ENCODE results near the gene LSR. TPM values are rescaled to one million over a fixed set of nuclear protein-coding genes. Genes with fewer than 3 reads are reported as not detected.
"Not testable (repeated sequence)": the region's sequence is repeated elsewhere in the genome, so short reads cannot be mapped to it uniquely, and the experiment has no call there.

The LSR gene
- total RNA-seq, 4 donors from 2014 or later, result 5.1 to 19.2 (median 10.8) TPM

DNA sequence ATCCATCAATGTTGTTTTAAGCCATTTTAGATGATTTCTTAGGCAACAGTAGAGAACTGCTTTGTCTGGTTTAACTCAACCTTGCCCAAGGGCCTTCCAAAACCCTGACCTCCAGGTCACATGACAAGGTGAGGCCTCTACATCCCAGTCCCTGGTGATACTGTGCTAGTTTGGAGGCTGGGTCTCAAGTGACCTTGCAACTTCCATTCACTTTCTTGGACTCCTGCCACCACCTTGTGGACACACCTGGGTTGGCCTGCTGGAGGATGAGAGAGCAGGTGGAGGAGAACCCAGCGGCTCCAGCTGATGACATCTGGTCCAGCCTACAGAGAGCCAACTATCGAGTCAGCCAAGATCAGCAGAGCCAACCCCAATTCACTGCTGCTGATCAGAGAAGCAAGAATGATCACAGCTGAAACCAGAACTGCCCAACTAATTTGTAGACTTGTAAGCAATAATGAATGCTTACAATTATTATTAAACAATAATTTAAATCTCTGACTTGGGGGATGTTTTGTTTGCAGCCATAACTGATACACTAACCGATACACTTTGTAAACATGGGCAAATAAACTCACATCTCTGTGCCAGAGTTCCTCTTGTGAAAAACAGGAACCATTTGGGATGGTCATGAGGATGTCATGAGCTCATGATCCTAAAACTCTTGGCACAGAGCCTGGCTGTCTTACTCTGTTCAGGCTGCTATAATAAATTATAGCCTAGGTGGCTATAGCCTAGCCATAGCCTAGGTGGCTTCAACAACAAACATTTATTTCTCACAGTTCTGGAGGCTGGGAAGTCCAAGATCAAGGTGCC lies 31.8 kb upstream of the LSR start:
- Histone ChIP-seq H3K4me3 (no peak overlapping the region), H3K4me1 (peaks cover 22 to 25% (median 22%) of the 10 kb centered on the region in 4 donors), H3K27ac (replicated peaks in 1 of 4) (no peak overlapping the region), H3K9me3 (peaks cover 0 to 8% (median 2%) of the 10 kb centered on the region in 4 donors), H3K36me3 (no peaks in the 10 kb centered on the region), H3K27me3 (no peaks in the 10 kb centered on the region)
- WGBS, result 86% methylated on average over 2 of the region's 3 CpGs
- no peak for DNase-seq (ENCODE audit: extremely low spot score)
- TF ChIP-seq POLR2AphosphoS5 (IDR thresholded peaks at IDR 0.05), result no peak
- TF ChIP-seq EP300 (IDR thresholded peaks at IDR 0.05), result no peak
- TF ChIP-seq, protein P1, sequence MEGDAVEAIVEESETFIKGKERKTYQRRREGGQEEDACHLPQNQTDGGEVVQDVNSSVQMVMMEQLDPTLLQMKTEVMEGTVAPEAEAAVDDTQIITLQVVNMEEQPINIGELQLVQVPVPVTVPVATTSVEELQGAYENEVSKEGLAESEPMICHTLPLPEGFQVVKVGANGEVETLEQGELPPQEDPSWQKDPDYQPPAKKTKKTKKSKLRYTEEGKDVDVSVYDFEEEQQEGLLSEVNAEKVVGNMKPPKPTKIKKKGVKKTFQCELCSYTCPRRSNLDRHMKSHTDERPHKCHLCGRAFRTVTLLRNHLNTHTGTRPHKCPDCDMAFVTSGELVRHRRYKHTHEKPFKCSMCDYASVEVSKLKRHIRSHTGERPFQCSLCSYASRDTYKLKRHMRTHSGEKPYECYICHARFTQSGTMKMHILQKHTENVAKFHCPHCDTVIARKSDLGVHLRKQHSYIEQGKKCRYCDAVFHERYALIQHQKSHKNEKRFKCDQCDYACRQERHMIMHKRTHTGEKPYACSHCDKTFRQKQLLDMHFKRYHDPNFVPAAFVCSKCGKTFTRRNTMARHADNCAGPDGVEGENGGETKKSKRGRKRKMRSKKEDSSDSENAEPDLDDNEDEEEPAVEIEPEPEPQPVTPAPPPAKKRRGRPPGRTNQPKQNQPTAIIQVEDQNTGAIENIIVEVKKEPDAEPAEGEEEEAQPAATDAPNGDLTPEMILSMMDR (IDR thresholded peaks at IDR 0.05), result no peak
- TF ChIP-seq POLR2A (IDR thresholded peaks at IDR 0.05; ENCODE audit: low read depth), result no peak
- intact Hi-C loops (cut with DNase I), result no loop called here

DNA sequence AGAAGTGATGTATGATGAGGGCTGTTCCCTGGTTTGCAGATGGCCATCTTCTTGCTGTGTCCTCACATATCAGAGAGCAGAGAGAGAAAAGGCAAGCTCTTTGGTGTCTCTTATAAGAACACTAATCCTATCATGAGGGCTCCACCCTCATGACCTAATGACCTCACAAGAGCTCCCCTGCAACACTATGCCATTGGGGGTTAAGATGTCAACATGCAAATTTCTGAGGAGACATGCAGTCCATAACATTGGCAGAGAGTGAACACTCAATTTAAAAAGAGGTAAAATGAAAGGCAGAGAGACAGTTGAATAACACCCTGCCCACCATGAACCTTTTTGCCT lies 31.2 kb upstream of the LSR start:
- Histone ChIP-seq H3K9me3 (peaks cover 0 to 8% (median 2%) of the 10 kb centered on the region in 4 donors), H3K36me3 (no peaks in the 10 kb centered on the region), H3K4me1 (peaks cover 18 to 22% (median 20%) of the 10 kb centered on the region in 4 donors), H3K4me3 (no peak overlapping the region), H3K27ac (replicated peaks in 1 of 4) (no peak overlapping the region), H3K27me3 (peaks cover 0 to 3% (median 0%) of the 10 kb centered on the region in 4 donors)
- intact Hi-C loops (cut with DNase I), result no loop called here
- DNase-seq (ENCODE audit: extremely low spot score), result no peak
- no peak for TF ChIP-seq POLR2A (IDR thresholded peaks at IDR 0.05; ENCODE audit: low read depth)

DNA sequence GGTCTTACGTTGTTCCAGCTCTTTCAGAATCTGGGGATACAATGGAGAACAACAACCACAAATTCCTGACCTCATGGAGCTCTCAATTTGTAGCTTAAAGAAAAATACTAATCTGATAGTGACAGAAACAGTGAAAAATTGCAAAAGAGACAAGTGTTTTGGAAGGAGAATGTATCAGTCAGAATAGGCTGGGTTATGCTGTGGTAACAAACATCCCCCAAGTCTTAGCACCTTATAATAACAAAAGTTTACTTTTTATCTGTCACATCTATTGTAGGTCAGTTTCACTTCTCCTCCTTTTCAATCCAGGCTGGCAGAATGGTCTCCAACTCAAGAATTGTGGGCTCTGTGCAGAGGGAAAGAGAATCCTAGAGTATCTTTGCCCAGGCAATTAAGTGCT lies 29.8 kb upstream of the LSR start:
- Histone ChIP-seq H3K9me3 (peaks cover 0 to 10% (median 4%) of the 10 kb centered on the region in 4 donors), H3K27me3 (peaks cover 0 to 12% (median 0%) of the 10 kb centered on the region in 4 donors), H3K27ac (replicated peaks in 1 of 4) (no peak overlapping the region), H3K4me1 (peaks cover 6 to 11% (median 6%) of the 10 kb centered on the region in 4 donors), H3K4me3 (no peak overlapping the region), H3K36me3 (no peaks in the 10 kb centered on the region)
- DNase-seq (ENCODE audit: extremely low spot score), result no peak
- intact Hi-C loops (cut with DNase I), result no loop called here
- TF ChIP-seq, protein P1 (IDR thresholded peaks at IDR 0.05), result no peak
- TF ChIP-seq POLR2A (IDR thresholded peaks at IDR 0.05; ENCODE audit: low read depth) (no peak), POLR2AphosphoS5 (IDR thresholded peaks at IDR 0.05) (no peak), EP300 (IDR thresholded peaks at IDR 0.05) (no peak)
- 100% methylated on average over 1 of the region's 1 CpG for WGBS

DNA sequence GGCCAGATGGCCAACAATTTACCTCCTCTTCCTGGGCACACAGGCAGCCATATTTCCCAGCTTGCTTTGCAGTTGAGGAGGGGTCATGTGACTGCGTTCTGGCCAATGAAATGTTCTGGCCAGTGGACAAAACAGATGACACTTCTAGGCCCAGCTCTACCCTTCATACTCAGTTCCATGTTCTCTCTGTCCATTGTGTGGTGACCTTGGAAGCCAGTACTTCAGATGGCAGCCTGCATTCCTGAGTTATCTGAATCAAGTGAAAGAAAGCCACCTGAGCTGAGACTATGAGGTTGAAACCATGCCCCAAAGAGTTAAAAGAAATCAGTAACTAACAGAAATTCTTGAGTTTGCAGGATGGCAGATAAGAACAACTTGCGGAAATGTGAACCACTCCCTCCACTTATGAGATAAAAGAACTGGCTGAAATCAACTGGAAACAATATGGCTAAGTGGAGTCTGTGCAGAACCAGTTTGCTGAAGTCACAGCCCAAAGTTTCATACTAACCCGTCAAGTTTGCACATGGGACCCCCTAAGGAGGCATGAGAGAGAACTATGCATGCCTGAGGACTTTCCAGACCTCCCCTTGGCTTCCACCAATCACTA lies 28.4 kb upstream of the LSR start:
- Histone ChIP-seq H3K27me3 (peaks cover 0 to 24% (median 0%) of the 10 kb centered on the region in 4 donors), H3K9me3 (peaks cover 0 to 10% (median 4%) of the 10 kb centered on the region in 4 donors), H3K27ac (replicated peaks in 1 of 4) (no peak overlapping the region), H3K4me1 (peaks cover 0 to 9% (median 4%) of the 10 kb centered on the region in 4 donors), H3K4me3 (no peak overlapping the region), H3K36me3 (no peaks in the 10 kb centered on the region)
- TF ChIP-seq POLR2A (IDR thresholded peaks at IDR 0.05; ENCODE audit: low read depth) (no peak), POLR2AphosphoS5 (IDR thresholded peaks at IDR 0.05) (no peak), EP300 (IDR thresholded peaks at IDR 0.05) (no peak)
- TF ChIP-seq, protein P1 (IDR thresholded peaks at IDR 0.05), result no peak
- DNase-seq (ENCODE audit: extremely low spot score), result peak; percentile 74
- intact Hi-C loops (cut with DNase I), result no loop called here
- WGBS, result 75% methylated on average over 3 of the region's 3 CpGs

DNA sequence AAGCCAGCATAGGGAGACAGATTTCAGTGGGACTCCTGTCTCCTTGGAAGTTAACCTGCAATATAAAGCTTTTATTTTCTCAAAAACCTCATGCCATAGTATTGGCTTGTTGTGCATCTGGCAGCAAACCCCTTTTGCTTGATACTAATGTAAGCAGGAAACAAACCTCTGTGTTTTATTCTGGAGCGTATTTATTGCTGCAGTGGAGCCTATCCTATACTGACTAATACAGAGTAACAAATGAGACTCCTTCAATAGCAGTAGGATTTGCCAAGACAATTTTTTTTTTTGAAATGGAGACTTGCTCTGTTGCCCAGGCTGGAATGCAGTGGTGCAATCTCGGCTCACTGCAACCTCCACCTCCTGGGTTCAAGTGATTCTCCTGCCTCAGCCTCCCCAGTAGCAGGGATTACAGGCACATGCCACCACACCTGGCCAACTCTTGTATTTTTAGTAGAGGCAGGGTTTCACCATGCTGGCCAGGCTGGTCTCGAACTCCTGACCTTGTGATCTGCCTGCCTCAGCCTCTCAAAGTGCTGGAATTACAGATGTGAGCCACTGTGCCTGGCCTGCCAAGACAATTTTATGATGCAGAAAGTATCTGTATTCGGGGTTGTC lies 27.7 kb upstream of the LSR start:
- peaks cover 0 to 30% (median 0%) of the 10 kb centered on the region in 4 donors for H3K27me3 ChIP-seq
- H3K4me3 ChIP-seq; H3K36me3 ChIP-seq; H3K27ac ChIP-seq (replicated peaks in 1 of 4); H3K9me3 ChIP-seq; intact Hi-C loops (cut with DNase I); H3K4me1 ChIP-seq; DNase-seq (ENCODE audit: extremely low spot score): not testable (repeated sequence)
- WGBS, result 90% methylated on average over 4 of the region's 4 CpGs

All from esophagus muscularis mucosa (tissue), 4 donors.